ENCODE measurements around the gene EHD2. TPM values are rescaled to one million over a fixed set of nuclear protein-coding genes. Genes with fewer than 3 reads are reported as not detected.
"Not testable (repeated sequence)": the region's sequence is repeated elsewhere in the genome, so short reads cannot be mapped to it uniquely, and the experiment has no call there.

EHD2 gene
- polyA plus RNA-seq, 1 donor from 2014 or later = not detected

GRCh38 chr19:47663911-47664771, 49.1 kb upstream of the EHD2 start:
- TF ChIP-seq SMC3 (conservative IDR thresholded peaks at IDR 0.05; ENCODE audit: poor library complexity) (no peak), TAF1 (IDR thresholded peaks at IDR 0.05; ENCODE audit: low read depth) (no peak), MXI1 (conservative IDR thresholded peaks at IDR 0.05; ENCODE audit: poor library complexity, severe bottlenecking) (no peak), RAD21 (conservative IDR thresholded peaks at IDR 0.05) (no peak), EP300 (conservative IDR thresholded peaks at IDR 0.05; ENCODE audit: poor library complexity, severe bottlenecking) (no peak), EZH2 (IDR thresholded peaks at IDR 0.05; ENCODE audit: borderline replicate concordance, insufficient read depth, low read length, poor library complexity, severe bottlenecking) (no peak), REST (IDR thresholded peaks at IDR 0.05; ENCODE audit: borderline replicate concordance) (no peak), CTCF (IDR thresholded peaks at IDR 0.05; ENCODE audit: poor library complexity, severe bottlenecking) (no peak), POLR2AphosphoS5 (IDR thresholded peaks at IDR 0.05) (no peak)
- Histone ChIP-seq H3K9me2 (ENCODE audit: insufficient read depth, low read length) (no peaks in the 10 kb centered on the region), H3K79me2 (replicated peaks; ENCODE audit: insufficient read depth, low read length) (peaks cover 33% of the 10 kb centered on the region), H3K36me3 (ENCODE audit: insufficient read depth, low read length) (no peaks in the 10 kb centered on the region), H4K20me1 (ENCODE audit: insufficient read depth) (no peaks in the 10 kb centered on the region), H3F3A (ENCODE audit: insufficient read depth, low read length, poor library complexity, severe bottlenecking) (no peaks in the 10 kb centered on the region), H3K9me3 (ENCODE audit: low read length) (no peaks in the 10 kb centered on the region), H3K4me2 (ENCODE audit: low read length) (no peak overlapping the region), H3K9ac (ENCODE audit: low read length) (no peak overlapping the region), H2AFZ (ENCODE audit: low read depth, low read length) (no peak overlapping the region), H3K4me3 (ENCODE audit: low read length) (no peak overlapping the region), H3K27ac (ENCODE audit: low read length) (no peak overlapping the region), H3K27me3 (ENCODE audit: insufficient read depth, low read depth, low read length) (no peaks in the 10 kb centered on the region)

GRCh38 chr19:47668556-47668955, 44.7 kb upstream of the EHD2 start:
- not testable (repeated sequence) for H3K36me3 ChIP-seq (ENCODE audit: insufficient read depth, low read length); H3K9ac ChIP-seq (ENCODE audit: low read length); H2AFZ ChIP-seq (ENCODE audit: low read depth, low read length); H3K9me3 ChIP-seq (ENCODE audit: low read length); H3K27ac ChIP-seq (ENCODE audit: low read length); H3K4me3 ChIP-seq (ENCODE audit: low read length); H3K27me3 ChIP-seq (ENCODE audit: insufficient read depth, low read depth, low read length); H3F3A ChIP-seq (ENCODE audit: insufficient read depth, low read length, poor library complexity, severe bottlenecking); H4K20me1 ChIP-seq (ENCODE audit: insufficient read depth); H3K4me2 ChIP-seq (ENCODE audit: low read length); H3K9me2 ChIP-seq (ENCODE audit: insufficient read depth, low read length)
- peaks cover 21% of the 10 kb centered on the region for H3K79me2 ChIP-seq (replicated peaks; ENCODE audit: insufficient read depth, low read length)

Data from neural cell (in vitro differentiated cells).